Raji (cell line): Measurements from ENCODE around the gene DNAL4.

ENCODE experiments used
- POLR2A ChIP-seq: IDR thresholded peaks from 2 replicates; pipeline ENCODE4 v1.6.1; 2011; ENCODE audit warnings: low read depth, low read length, control low read depth; ENCODE audit not compliant: insufficient read depth

Gene DNAL4

GRCh38 chr22:38830026-38830844 lies 36.3 kb upstream of the DNAL4 start:
- no peak for TF ChIP-seq POLR2A

DNA sequence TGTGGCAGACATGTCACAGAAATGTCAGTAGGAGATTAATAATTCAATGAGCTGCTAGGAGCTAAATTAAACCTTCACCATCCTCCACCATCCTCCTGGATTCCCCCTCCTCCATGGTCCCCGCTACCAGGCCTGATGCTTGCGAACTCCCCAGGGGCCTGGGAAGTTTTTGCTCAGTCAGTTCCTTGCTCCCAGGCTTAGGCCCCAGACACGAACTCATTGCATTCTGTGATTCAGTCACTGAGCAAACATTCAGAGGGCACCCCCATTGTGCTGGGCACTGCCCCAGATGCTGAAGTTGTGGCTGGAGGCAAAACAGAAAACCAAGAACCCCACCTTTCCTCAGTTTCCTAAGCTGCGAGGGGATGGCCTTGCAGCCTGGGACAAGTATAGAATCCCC lies 35.5 kb upstream of the DNAL4 start:
- TF ChIP-seq POLR2A, result no peak

GRCh38 chr22:38828616-38829205 lies 34.8 kb upstream of the DNAL4 start:
- TF ChIP-seq POLR2A, result no peak

GRCh38 chr22:38828191-38828590 lies 34.2 kb upstream of the DNAL4 start:
- TF ChIP-seq POLR2A, result no peak

DNA sequence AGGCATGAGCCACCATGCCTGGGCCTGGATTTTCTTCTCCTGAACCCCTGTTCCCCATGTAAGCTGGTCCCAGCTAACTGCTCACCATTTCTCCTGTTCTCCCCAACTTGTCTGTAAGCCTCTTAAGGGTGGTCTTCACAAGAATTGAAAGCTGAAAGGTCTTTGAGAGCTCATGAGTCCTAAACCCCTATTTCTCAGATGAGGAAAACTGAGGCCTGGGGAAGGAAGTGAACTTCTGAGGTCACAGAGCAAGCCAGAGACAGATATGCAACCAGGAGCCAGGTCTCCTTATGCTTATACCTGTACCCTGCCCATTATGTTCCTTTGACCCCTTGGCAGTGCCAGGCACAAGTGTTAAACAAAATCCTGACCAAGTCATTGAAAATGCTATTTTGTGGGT lies 33.6 kb upstream of the DNAL4 start:
- TF ChIP-seq POLR2A, result no peak

DNA sequence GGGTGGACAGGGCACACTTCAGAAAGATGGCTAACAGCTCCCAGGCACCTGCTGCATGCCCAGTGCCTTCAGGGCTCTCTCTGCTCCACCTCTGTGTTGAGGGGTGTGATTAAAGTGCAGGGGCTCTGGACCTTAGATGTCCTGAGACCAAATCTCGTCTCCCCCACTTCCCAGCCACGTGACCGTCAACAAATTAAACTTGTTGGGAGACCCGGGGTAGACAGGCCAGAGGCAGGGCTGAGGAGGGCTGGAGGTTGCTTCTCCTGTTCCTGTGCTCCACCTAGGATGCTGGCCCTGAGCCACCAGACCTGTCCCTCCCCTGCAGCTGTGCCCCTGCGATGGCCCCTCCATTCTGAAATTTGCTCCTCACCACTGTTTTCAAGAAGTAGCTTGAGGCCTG lies 32.9 kb upstream of the DNAL4 start:
- TF ChIP-seq POLR2A, result no peak

GRCh38 chr22:38826386-38826785 lies 32.4 kb upstream of the DNAL4 start:
- no peak for TF ChIP-seq POLR2A

DNA sequence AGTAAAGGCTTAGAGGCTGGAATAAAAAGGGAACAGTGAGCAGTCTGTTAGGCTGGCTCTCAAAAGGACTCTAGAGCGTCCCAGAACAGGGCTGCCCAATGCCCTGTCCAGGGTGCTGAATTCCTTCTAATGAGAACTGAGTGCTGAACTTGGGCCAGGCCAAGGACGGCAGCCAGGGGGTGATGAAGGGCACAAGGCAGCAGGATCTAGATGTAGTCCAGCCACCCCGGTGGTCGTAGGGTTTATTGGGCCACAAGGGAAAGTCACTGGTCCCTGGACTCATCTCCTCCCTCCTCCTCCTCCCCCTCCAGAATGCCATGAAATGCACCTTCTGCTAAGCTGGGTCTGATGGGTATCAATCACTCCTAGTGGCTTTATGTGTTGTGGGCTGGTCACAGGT lies 30.6 kb upstream of the DNAL4 start:
- TF ChIP-seq POLR2A, result no peak

DNA sequence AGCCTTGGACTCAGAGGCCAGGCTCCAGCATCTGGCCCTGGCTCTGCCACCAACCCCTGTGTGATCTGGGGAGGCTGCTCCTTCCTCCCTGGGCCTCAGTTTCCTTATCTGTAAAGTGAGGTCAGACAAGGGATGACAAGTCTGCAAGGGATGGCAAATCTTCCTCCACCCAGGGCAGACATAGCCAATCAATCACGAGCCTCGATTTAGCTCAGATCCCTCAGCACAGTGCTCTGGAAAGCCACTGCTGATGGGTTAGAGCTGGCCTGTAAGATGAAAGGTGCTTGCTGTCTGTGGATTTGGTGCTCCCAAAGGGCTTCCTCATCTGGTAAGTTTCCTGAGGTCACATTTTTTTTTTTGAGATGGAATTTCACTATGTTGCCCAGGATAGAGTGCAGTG lies 29.7 kb upstream of the DNAL4 start:
- no peak for TF ChIP-seq POLR2A

DNA sequence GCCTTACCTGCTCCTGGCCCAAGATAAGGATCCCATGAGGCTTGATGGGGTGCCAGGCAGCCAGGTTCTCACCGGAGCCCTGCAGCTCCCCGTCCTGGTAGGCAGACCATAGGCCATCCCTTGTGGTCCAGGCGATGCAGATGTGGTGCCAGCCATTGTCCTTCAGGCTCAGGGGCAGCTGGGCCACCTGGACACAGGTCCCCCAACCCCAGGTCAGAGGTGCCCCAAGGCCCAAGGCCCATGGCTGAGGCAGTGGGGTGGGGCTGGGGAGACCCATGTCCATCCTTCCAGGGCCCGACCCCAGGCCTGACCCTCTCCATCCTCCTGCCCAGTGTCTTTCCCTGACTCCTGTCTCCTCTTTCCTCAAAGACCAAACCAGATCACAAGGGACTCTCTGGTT lies 29.1 kb upstream of the DNAL4 start:
- no peak for TF ChIP-seq POLR2A

- TF ChIP-seq POLR2A, result no peak
Measured at GRCh38 chr22:38820020-38820419, 26.1 kb upstream of the DNAL4 start.

- no peak for TF ChIP-seq POLR2A
Measured at GRCh38 chr22:38819387-38819940, 25.5 kb upstream of the DNAL4 start.

GRCh38 chr22:38817196-38817595 lies 23.3 kb upstream of the DNAL4 start:
- TF ChIP-seq POLR2A, result no peak

DNA sequence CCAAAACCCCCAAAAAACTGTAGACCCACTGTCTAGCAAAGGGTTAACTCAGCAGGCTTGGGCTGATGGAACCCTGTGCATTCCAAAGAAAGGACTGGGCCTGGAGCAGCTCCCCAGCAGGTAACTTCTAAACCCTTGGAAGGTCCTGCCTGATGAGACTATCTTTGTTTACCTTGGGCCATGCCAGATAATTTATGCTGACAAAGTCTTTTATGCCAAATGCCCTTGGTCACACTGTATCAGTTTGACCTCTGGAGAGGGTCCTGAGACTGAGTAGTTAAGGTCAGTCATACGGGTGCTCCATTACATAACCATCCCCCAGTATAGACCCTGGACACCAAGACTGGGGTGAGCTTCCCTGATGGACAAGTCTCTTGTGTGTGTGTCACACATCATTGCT lies 21.9 kb upstream of the DNAL4 start:
- no peak for TF ChIP-seq POLR2A

GRCh38 chr22:38811241-38811640 lies 17.3 kb upstream of the DNAL4 start:
- TF ChIP-seq POLR2A, result no peak

DNA sequence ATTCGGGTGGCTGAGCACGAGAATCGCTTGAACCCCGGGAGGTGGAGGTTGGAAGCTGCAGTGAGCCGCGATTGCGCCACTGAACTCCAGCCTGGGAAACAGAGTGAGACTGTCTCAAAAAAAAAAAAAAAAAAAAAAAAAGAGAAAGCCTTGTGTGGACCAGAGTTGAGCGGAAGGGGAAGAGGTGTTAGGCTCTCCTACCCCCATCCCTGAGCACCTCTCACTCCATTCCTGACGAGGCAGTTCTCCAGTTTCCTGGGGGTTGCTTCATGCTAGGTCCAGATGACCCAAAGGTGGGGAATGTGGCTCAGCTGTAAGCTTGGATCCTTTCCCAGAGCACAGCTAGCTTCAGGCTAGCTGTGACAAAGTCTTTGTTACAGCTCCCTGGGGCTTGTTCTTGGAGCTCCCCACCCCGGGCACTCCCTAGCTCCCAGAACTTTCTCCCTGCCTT lies 8.8 kb upstream of the DNAL4 start:
- TF ChIP-seq POLR2A, result no peak
